Mammary epithelial cell (primary cell): ENCODE data around the gene DCANP1.

Source experiments
- CTCF ChIP-seq, 2 donors: IDR thresholded peaks in 1 of 2; conservative IDR thresholded peaks in 1 of 2; 2 replicates each; pipeline ENCODE4 v1.5.1; 2011 to 2012; ENCODE audit warnings: inconsistent platforms in 2 of 2, low read length in 2 of 2, mild to moderate bottlenecking in 2 of 2, control low read depth in 1 of 2, low read depth in 1 of 2; ENCODE audit not compliant: insufficient read depth in 1 of 2; ENCODE audit errors: extremely low read depth in 1 of 2
- EZH2 ChIP-seq: IDR thresholded peaks from 2 replicates; pipeline ENCODE4 v1.6.1; 2012; ENCODE audit warnings: low read length, inconsistent platforms, borderline replicate concordance

GRCh38 chr5:135468541-135468940 lies 21.4 kb upstream of the DCANP1 start:
- TF ChIP-seq CTCF (conservative IDR thresholded peaks at IDR 0.05 in 1 of 2, IDR thresholded peaks at IDR 0.05 in 1 of 2; ENCODE audit: extremely low read depth in 1 of 2, insufficient read depth in 1 of 2, low read depth in 1 of 2, low read length in 2 of 2), result no peak
- no peak for TF ChIP-seq EZH2
